NCI-H774 (cell line): ENCODE data around the gene FMO3.

Experiments used
- DNase-seq: peaks from one replicate; lab custom pipeline; 2025; lab: John Stamatoyannopoulos, UW

FMO3 gene

GRCh38 chr1:171090604-171091003 is at the start of gene FMO3:
Gene FMO3 (plus strand): TSS chr1:171090905. CDS start chr1:171092659, 1,754 bp downstream.
- no peak for DNase-seq

GRCh38 chr1:171048014-171048413 is 42.7 kb upstream of the FMO3 start:
- no peak for DNase-seq

- no peak for DNase-seq
These were observed 37.7 kb upstream of the FMO3 start for GRCh38 chr1:171052977-171053376.

- no peak for DNase-seq
These were observed 34.6 kb upstream of the FMO3 start for GRCh38 chr1:171055966-171056643.

GRCh38 chr1:171061425-171062143 is 29.1 kb upstream of the FMO3 start:
- DNase-seq = no peak

- DNase-seq = no peak
These were observed 27.8 kb upstream of the FMO3 start for GRCh38 chr1:171062902-171063301.

- no peak for DNase-seq
These were observed 15.7 kb upstream of the FMO3 start for GRCh38 chr1:171075041-171075440.

- peak; percentile 8 for DNase-seq
These were observed 9.4 kb upstream of the FMO3 start for GRCh38 chr1:171081314-171081753.

GRCh38 chr1:171081763-171082201 is 8.9 kb upstream of the FMO3 start:
- no peak for DNase-seq

- DNase-seq = no peak
These were observed 8.1 kb upstream of the FMO3 start for GRCh38 chr1:171082606-171083005.

- no peak for DNase-seq
These were observed 7.5 kb upstream of the FMO3 start for GRCh38 chr1:171083222-171083621.

GRCh38 chr1:171084091-171084490 is 6.6 kb upstream of the FMO3 start:
- DNase-seq = no peak

- no peak for DNase-seq
These were observed 5.8 kb upstream of the FMO3 start for GRCh38 chr1:171084870-171085269.

GRCh38 chr1:171087896-171088295 is 2.8 kb upstream of the FMO3 start:
- no peak for DNase-seq

- no peak for DNase-seq
These were observed 13.2 kb downstream of the FMO3 start for GRCh38 chr1:171103862-171104261.

- no peak for DNase-seq
These were observed 16.7 kb downstream of the FMO3 start for GRCh38 chr1:171107262-171107940.

GRCh38 chr1:171107969-171108368 is 17.3 kb downstream of the FMO3 start:
- DNase-seq = no peak

GRCh38 chr1:171109966-171110365 is 19.3 kb downstream of the FMO3 start:
- DNase-seq = no peak

- no peak for DNase-seq
These were observed 20.1 kb downstream of the FMO3 start for GRCh38 chr1:171110621-171111326.

- DNase-seq = no peak
These were observed 21.4 kb downstream of the FMO3 start for GRCh38 chr1:171112119-171112518.

GRCh38 chr1:171113382-171113781 is 22.7 kb downstream of the FMO3 start:
- no peak for DNase-seq

GRCh38 chr1:171115280-171115897 is 24.7 kb downstream of the FMO3 start:
- DNase-seq = no peak
